Retinal pigment epithelial cell (primary cell): Measurements from ENCODE around the gene LCMT1.
"Not testable (repeated sequence)": the region's sequence is repeated elsewhere in the genome, so short reads cannot be mapped to it uniquely, and the experiment has no call there.

ENCODE experiments used
- DNase-seq: peaks from one replicate; pipeline ENCODE4 v3.0.0-alpha.2; 2010; ENCODE audit warnings: low read depth
- H3K4me3 ChIP-seq: 2 replicates; pipeline ENCODE4 v1.5.1; 2011; ENCODE audit warnings: mild to moderate bottlenecking, low read length, control low read depth, moderate library complexity
- TF ChIP-seq, protein P1 (sequence below): conservative IDR thresholded peaks from 2 replicates; pipeline ENCODE4 v1.5.1; 2011; ENCODE audit warnings: low read depth, low read length, control low read depth, inconsistent platforms

Gene LCMT1

DNA sequence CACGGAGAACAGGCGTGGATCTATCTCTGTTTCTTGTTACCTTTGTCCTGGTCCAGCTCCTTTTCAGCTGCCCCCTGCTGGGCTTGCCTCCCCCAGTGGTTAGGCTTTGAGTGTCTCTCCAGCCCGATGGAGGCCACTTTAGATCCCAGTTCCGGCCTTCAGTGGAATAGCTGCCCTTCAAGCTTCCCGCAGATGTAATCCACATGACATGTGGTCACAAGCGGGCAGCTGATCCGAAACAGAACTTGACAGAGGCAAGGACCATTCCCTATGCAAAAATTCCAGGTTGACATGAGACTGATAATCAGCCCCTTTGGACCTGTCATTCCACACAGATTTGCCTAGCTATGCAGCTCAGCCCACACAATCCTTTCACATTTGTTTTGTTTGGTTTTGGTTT, 64.6 kb downstream of the LCMT1 start:
- H3K4me3 ChIP-seq, result no peak overlapping the region
- no peak for DNase-seq
- TF ChIP-seq, protein P1, sequence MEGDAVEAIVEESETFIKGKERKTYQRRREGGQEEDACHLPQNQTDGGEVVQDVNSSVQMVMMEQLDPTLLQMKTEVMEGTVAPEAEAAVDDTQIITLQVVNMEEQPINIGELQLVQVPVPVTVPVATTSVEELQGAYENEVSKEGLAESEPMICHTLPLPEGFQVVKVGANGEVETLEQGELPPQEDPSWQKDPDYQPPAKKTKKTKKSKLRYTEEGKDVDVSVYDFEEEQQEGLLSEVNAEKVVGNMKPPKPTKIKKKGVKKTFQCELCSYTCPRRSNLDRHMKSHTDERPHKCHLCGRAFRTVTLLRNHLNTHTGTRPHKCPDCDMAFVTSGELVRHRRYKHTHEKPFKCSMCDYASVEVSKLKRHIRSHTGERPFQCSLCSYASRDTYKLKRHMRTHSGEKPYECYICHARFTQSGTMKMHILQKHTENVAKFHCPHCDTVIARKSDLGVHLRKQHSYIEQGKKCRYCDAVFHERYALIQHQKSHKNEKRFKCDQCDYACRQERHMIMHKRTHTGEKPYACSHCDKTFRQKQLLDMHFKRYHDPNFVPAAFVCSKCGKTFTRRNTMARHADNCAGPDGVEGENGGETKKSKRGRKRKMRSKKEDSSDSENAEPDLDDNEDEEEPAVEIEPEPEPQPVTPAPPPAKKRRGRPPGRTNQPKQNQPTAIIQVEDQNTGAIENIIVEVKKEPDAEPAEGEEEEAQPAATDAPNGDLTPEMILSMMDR, result peak; percentile 20

DNA sequence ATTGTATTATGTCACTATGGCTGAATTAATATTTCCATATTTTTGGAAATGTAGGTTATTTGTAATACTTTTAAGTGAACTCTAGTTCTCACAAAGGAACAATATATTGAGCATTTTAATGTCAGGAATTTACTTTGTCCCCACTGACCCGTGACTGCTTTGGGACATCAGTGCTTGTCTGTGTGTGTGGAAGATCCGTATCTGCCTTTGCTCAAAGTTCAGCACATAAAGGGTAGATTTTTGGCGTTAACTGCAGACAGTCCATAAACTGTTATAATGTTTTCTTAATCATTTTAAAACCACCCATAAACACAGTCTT, 65.9 kb downstream of the LCMT1 start:
- DNase-seq, result no peak
- H3K4me3 ChIP-seq, result no peak overlapping the region
- TF ChIP-seq, protein P1, result no peak

DNA sequence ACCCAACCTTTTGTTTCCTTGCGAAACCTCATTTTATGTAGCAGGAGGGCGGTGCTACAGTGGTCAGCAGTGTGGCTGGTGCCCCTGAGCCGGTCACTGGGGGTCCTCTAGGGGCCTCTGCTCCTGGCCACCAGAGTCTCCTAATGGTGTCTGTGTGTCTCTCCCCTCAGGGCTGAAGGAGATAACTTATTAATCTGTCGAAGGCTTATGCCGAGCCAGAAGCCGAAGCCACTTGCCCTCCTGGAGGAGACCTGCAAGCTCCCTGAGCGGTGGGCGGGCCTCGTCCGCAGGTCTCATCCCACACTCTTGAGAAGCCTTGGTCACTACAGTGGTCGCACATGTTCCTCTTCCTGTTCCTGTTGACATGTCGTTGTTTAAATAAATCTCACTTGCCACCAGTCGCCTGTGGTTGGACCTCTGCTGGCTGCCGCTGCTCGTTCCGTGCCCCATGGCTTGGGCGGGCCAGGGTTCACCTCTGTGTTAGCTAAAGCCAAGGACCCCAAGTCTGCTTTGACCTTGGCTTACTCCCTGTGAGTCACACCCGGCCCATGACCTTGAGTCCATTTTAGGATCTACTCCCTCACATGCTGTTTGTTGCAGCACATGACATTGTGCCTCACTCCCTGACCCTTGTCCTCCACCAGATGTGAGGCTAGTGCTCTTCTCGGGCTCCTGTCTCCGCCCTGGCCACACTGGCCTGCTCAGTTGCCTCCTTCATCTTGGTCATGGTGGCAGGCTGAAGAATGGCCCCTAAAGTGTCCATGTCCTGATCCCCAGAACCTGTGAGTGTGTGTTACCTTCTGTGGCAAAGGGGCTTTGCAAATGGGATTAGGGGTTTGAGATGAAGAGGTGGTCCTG, 66.5 kb downstream of the LCMT1 start:
- H3K4me3 ChIP-seq, result no peak overlapping the region
- TF ChIP-seq, protein P1, result no peak
- no peak for DNase-seq

DNA sequence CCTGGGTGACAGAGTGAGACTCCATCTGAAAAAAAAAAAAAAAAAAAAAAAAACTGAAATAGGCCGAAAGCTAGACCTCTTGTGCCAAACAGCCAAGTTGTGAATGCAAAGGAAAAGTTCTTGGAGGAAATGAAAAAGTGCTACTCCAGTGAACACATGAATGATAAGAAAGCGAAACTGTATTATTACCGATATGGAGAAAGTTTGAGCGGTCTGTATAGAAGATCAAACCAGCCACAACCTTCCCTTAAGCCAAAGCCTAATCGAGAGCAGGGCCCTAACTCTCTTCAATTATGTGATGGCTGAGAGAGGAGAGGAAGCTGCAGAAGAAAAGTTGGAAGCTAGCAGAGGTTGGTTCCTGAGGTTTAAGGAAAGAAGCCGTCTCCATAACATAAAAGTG, 69.7 kb downstream of the LCMT1 start:
- not testable (repeated sequence) for H3K4me3 ChIP-seq, DNase-seq

DNA sequence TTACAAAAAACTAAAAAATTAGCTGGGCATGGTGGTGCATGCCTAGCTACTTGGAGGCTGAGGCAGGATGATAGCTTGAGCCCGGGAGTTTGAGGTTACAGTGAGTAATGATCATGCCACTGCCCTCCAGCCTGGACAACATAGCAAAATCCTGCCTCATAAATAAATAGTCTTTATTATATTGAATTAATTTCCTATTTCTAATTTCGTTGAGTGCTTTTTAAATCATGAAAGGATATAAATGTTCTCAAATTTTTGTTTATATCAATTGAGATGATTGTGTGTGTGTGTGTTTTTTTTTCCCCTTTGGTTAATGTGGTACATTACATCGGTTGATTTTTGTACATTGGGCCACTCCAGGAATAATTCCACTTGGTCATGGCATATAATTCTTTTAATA, 73.2 kb downstream of the LCMT1 start:
- TF ChIP-seq, protein P1, result no peak
- no peak for DNase-seq
- H3K4me3 ChIP-seq, result no peak overlapping the region

- no peak for DNase-seq
- H3K4me3 ChIP-seq, result no peak overlapping the region
- TF ChIP-seq, protein P1, result no peak
These were observed 75.9 kb downstream of the LCMT1 start for GRCh38 chr16:25187491-25187795.

- H3K4me3 ChIP-seq, result no peak overlapping the region
- TF ChIP-seq, protein P1, result no peak
- no peak for DNase-seq
These were observed 77.8 kb downstream of the LCMT1 start for GRCh38 chr16:25189305-25189704.
